HG03039 (cell line): ENCODE data around the gene POLD2.

Source experiments
- ATAC-seq: cut with Tn5 transposase; IDR thresholded peaks from one replicate; pipeline ENCODE4 v1.9.1; 2021; ENCODE audit warnings: mild to moderate bottlenecking, moderate library complexity; ENCODE audit not compliant: unreplicated experiment

Gene POLD2

GRCh38 chr7:44152971-44153947, 29.9 kb upstream of the POLD2 start:
- no peak for ATAC-seq

- ATAC-seq: no peak
Measured at GRCh38 chr7:44151956-44152355, 28.6 kb upstream of the POLD2 start.

DNA sequence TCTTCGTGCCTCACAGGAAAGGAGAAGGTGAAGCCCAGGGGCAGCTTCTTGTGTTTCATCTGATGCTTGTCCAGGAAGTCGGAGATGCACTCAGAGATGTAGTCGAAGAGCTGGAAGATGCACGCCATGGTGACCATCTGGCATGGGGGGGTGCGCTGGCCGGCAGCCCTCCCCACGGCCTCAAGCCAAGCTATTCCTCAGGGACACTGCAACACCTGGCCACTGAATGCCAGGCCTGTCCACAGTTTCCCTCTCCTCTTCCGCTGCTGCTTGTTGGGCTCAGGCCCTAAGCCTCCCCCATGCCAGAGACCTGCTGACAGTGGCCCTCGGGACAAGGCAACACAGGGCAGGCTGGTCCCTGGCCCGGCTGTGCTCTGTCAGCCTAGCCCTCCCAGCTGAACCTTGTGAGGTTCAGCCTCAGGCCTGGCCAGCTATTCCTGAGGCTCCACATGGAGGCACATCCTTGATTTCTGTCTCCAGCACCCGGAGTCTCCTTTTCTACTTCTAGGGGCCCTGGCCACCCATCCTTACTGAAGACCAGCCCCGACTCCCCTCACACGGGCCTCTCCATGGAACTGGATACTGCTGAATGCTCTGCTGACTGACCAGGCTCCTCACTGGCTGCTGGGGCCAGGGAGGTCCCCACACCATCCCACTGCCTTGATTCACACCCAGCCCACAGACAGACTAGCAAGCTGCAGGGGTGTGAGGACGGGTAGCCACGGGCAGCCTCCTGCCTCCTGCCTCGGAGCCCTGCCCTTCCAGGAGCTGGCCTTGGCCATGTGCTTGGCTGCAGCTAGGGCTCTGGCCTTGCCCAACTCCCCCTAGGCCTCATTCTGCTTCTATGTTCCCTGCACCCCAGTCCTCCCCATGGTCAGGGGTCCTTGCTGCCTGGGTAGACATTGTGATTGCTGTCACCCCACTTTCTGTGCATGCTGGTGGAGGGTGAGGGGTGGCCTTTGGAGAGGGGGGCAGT, 27.9 kb upstream of the POLD2 start:
- ATAC-seq: no peak

DNA sequence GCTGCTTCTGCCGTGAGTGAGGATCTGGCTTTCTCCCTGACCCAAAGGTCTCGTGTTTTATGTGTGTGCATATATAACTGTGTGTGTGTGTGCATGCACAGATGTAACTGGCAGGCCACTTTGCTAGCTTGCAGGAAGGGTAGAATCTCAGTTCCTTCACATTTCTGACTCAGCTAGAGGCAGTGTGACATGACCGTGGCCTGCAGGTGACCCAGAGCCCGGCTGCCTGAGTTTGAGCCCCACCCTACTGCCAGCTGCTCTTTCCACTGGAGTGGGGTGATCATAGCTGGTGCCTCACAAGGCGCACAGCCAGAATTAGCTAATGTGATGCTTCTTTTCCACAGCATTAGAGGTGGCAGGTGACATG, 27.1 kb upstream of the POLD2 start:
- no peak for ATAC-seq

DNA sequence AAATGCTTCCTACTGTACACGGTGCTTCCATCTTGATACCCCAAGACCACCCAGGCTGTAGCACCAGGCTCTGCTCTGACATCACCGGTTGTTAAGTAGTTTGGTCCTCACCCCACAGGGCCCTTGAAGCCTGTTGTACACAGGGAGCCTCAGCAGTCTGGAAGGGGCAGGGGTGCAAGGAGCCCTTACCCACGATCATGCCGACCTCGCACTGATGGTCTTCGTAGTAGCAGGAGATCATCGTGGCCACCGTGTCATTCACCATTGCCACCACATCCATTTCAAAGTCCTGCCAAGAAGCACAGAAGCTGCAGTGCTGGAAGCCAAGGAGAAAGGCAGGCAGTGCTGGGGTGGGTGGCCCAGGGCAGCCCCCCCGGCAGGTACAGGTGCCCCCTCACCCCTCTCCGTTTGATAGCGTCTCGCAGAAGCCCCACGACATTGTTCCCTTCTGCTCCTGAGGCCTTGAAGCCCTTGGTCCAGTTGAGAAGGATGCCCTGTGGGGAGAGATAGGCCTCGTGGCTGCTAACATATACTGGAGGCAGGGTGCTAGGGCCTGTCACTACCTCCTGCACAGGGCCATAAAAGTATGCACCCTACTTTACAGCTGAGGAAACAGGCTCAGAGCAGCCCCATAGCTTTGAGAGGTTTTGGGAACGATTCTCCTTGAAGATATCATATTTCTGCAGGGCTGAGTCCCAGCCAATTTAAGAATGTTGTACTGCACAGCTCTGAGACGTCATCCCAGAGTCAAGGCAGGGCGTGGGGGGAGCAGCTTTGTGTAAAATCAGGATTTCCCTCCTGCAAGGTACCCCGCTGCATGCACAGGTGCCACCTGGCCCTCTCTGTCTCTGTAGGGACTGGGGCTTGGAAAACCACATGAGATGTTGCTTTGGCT, 26.5 kb upstream of the POLD2 start:
- ATAC-seq: no peak

DNA sequence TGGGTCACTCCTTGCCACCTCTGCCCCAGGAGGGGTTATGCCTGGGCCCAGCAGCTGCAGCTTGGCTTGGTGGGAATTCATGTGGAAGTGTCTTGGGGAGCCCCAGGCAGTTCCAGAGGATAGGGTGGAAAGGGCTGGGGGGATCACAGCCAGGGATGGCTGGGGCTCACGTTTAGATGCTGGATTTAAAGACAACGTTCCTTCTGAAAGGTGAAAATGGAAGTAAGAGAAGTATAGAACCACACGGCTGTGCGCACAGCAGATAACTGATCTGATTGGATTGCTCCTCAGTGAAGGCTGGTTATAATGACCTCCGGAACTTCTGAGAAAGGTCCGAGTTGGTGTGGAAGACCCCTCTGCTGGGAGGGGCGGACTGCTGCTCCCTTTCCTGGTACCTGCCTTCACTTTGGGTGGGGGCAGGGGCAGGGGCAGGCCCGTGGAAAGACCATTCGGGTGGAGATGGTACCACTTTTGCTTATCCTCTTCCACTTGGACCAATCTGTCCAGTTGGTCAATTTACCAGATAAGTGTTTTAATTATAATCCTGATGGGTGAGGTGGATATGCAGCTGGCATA, 25.7 kb upstream of the POLD2 start:
- no peak for ATAC-seq

DNA sequence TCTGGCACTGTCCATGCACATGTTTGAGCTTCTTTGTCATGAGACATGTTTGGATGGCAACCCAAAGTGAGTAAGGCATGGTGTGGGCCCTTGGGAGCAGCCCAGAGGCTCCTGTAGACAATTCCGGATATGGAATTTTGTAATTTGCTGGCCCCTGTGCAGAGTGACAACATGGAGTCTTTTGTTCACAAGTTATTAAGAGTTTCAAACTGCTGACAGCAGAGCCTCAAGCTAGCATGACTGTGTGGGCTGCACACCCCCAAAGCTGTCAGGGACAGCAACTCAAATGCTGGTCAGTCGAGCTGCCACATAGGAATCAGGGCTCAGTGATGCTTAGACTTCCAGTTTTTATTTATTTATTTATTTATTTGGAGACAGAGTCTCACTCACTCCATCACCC, 24.8 kb upstream of the POLD2 start:
- no peak for ATAC-seq

DNA sequence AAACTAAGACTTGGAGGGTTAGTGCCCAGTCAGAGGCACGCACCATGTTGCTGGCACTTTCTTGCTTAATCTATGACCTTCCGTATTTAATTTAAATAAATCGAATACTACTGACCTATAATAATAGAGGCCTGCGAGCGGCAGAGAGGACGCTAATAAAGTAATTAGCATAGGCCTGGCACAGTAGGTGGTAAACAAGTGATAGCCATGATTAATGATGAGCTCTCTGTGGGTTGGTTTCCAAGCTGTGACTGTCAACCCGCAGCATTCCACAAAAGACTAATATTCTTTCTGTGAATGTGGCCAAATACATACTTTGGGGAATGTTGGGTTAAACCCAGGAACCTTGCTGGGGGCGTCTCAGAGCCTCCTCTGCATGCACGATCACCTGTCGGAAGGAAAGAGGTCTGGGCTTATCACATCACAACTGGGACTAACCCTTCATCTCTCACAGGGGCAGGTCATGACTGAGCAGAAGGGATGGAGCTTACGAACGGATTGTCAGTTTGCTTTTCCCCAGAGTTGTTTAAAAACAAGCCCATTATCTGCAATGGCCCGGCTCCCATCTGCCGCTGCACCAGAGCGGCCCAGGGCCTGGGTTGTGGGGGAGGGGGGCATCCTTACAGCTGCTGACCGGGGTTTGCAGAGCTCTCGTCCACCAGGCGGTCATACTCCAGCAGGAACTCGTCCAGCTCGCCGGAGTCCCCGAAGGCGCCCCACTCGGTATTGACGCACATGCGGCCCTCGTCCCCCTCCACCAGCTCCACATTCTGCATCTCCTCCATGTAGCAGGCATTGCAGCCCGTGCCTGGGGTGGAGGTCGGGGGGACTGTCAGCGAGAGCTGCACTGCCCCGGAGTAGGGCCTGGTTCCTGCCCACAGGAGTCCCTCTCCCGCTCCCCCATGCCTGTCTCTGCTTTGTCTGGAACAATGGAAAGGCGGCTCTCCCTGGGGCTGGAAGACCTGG, 24.0 kb upstream of the POLD2 start:
- no peak for ATAC-seq

GRCh38 chr7:44145969-44146911, 22.9 kb upstream of the POLD2 start:
- no peak for ATAC-seq

DNA sequence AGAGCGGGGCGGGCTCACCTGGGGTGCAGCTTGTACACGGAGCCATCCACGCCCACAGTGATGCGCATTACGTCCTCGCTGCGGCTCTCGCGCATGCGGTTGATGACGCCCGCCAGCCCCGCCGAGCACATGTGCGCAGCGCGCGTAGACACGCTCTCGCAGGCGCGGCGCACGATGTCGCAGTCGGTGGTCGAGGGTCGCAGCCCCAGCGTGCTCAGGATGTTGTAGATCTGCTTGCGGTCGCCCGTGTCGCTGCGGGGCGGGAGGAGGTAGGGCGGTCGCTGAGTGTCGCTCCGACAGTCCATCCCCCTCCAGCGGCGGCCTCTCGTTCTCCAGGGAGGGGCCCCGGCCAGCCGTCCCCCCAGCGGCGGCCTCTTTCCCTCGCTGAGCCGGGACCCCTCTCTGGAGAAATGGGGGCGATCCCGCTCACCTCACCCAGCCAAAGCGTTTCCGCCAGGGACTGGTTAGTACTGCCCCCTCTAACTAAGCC, 22.2 kb upstream of the POLD2 start:
- no peak for ATAC-seq

DNA sequence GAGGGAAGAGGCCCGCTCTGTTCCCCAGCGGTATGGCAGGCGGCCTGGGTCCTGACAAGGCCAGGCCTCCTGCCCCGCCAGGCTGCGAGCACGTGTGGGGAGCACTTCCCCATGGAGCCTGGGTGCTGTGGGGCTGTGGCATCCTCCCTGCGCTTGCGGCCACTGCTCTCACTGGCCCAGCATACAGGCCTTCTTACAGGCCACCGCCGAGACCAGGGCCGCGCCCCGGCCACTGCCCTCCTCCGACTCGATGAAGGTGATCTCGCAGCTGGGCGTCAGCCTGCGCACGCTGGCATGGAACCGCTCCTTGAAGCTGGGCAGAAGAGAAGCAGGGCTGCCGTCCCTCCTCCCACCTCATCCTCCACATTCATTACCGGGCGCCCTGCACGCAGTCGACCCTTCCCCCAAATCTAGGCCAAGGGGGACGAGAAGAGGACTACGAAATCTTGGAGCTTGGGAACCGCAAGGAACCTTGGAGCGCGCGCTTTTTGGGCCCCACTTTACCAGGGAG, 21.7 kb upstream of the POLD2 start:
- no peak for ATAC-seq

GRCh38 chr7:44144426-44144967, 21.1 kb upstream of the POLD2 start:
- ATAC-seq: no peak

- ATAC-seq: no peak
Measured at GRCh38 chr7:44143646-44144250, 20.4 kb upstream of the POLD2 start.

DNA sequence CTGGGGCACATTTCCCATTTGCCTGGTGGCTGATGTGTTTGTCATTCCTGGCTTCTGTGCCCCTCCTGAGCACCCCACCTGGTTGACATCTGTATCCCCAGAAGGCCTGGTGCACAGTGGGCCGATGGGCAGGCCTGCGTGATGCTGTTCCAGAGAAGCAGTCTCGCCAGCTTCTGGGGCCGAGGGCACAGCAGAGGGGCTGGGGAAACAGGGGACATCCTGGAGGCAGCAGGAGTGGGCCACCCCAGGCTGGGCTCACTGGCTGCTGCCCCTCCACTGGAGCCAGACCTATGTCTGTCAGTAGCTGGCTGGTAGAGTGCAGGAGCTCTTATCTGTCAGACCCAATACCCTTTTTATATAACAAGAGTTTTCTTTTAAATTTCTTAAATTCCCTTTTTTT, 18.7 kb upstream of the POLD2 start:
- ATAC-seq: no peak

DNA sequence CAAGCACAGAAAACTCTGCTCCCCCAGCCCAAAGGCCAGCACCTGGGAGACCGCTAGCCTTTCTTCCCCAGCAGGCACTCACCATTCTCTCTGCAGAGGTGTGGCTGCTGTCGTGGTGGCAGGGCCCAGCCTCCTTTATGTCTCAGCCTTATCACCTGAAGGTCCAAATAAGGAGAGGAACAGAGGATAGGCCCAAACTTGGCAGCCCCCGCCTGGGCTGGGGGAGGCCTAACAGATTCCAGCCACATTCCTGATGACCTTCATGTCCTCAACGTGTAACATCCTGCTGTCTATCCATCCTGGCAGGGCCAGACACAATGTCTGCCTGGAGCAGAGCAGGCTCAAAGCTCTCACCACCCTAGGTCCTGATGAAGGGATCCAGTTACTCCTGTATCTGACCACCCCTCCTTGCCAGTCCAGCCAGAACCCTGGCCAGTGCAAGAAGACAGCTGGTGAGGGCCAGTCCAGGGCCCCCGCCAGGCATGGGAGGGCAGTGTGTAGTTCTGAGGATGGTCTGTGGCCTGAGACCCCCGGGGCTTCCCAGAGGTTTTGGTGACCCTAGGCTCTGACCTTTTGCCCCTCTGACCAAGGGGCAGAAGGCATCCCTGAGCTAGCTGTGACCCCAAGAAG, 18.0 kb upstream of the POLD2 start, which contains the start of gene MYL7:
MYL7 (minus strand) TSS at position 112 of the 630 bp plus-strand sequence; CDS start at position 85, 27 bp downstream.
- ATAC-seq: no peak

GRCh38 chr7:44140341-44140740, 17.0 kb upstream of the POLD2 start:
- no peak for ATAC-seq
